Vagina (tissue), 2 donors: Measurements from ENCODE around the gene GRM8.

ENCODE experiments used
- CTCF ChIP-seq, 3 experiments: fragments of 450-650 bp in 2 of 3; fragments of 200-600 bp in 1 of 3; sonication (generic) in 1 of 3; IDR thresholded peaks; one replicate each; pipeline ENCODE4 v1.5.1; 2017 to 2019; ENCODE audit warnings: antibody characterized with exemption in 3 of 3, mild to moderate bottlenecking in 2 of 3, moderate library complexity in 2 of 3
- POLR2A ChIP-seq, 2 donors: fragments of 450-650 bp; IDR thresholded peaks; one replicate each; pipeline ENCODE4 v1.6.1; 2017; ENCODE audit warnings: antibody characterized with exemption in 2 of 2, mild to moderate bottlenecking in 2 of 2, moderate library complexity in 2 of 2
- POLR2AphosphoS5 ChIP-seq, 2 donors: sonication (generic); formaldehyde crosslinking; IDR thresholded peaks; one replicate each; pipeline ENCODE4 v1.9.0; 2017; ENCODE audit warnings: antibody characterized with exemption in 2 of 2, mild to moderate bottlenecking in 2 of 2, low read depth in 1 of 2; ENCODE audit not compliant: insufficient read depth in 1 of 2

- TF ChIP-seq CTCF (IDR thresholded peaks at IDR 0.05) (no peak), POLR2A (IDR thresholded peaks at IDR 0.05) (no peak), POLR2AphosphoS5 (IDR thresholded peaks at IDR 0.05; ENCODE audit: insufficient read depth in 1 of 2, low read depth in 1 of 2) (no peak)
These were observed 98.6 kb downstream of the GRM8 start for GRCh38 chr7:127154101-127154500.
